Stimulated activated CD4-positive, alpha-beta T cell treated with anti-CD3 and anti-CD28 coated beads, Interleukin-15, amount 100 ng/mL, for 1 hour (primary cell): ENCODE data around the gene RAB41.
"Not testable (repeated sequence)": the region's sequence is repeated elsewhere in the genome, so short reads cannot be mapped to it uniquely, and the experiment has no call there.

ENCODE experiments used
- DNase-seq, 2 donors: peaks; one replicate each; pipeline ENCODE4 v3.0.0-alpha.2; 2020; ENCODE audit warnings: low read depth in 1 of 2, low spot score in 1 of 2

The RAB41 gene

GRCh38 chrX:70289793-70290770 lies 8.1 kb downstream of the RAB41 start, which contains the start of the genes KIF4A and PDZD11:
KIF4A (plus strand) TSS chrX:70290104; CDS start chrX:70290459, 355 bp downstream.
PDZD11 (minus strand) TSS chrX:70289927; CDS start chrX:70289341, 586 bp downstream.
- DNase-seq: peak; percentile 43 to 56

GRCh38 chrX:70292788-70293187 lies 10.8 kb downstream of the RAB41 start:
- DNase-seq: no peak

GRCh38 chrX:70293621-70294020 lies 11.6 kb downstream of the RAB41 start:
- no peak for DNase-seq

- DNase-seq: no peak
Measured at GRCh38 chrX:70301716-70302115, 19.7 kb downstream of the RAB41 start.

GRCh38 chrX:70313503-70313902 lies 31.5 kb downstream of the RAB41 start:
- no peak for DNase-seq

- no peak for DNase-seq
Measured at GRCh38 chrX:70322784-70323183, 40.8 kb downstream of the RAB41 start.

GRCh38 chrX:70323628-70324027 lies 41.7 kb downstream of the RAB41 start:
- DNase-seq: not testable (repeated sequence)

- DNase-seq: no peak
Measured at GRCh38 chrX:70324326-70324725, 42.4 kb downstream of the RAB41 start.

- no peak for DNase-seq
Measured at GRCh38 chrX:70331161-70331560, 49.2 kb downstream of the RAB41 start.

GRCh38 chrX:70332600-70332999 lies 50.6 kb downstream of the RAB41 start:
- no peak for DNase-seq
